ENCODE results near the gene ZBTB9.

ZBTB9 gene

DNA sequence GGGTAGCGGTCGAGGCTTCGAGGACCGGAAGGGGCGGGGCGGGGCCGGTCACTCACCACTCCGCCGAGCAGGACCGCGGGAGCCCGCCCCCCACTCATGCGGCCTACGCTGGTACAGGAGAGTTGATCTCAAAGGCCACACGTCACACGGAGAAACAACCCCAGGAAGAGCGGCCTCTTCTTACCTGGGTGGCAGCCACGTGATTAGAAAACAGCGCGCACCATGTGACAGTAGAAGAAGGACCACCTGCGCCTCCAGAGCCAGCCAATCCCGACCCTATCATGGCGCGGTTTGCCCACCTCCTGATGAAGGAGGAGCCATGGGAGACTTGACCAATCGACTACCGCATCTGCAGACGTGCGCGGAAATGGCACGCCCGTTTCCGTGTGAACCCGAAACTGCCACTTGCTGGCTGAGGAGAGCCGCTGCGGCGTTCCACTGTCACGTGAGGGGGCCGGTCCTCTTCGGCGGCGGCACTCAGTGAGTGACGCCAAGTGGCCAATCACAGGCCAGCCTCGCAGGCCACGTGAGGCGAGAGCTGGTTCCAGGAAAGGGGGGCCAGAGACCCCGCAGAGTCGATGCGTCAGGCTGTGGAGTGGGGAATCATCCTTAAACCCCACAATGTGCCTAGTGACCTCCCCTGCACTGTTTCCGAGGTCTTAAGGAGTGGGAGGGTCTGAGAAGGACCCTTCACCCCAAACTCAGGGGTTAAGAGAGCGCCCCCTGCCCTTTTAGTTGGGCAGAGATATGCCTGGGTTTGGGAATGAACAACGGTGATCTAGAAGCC is 36.3 kb upstream of the ZBTB9 start, which contains the start of gene CUTA:
Gene CUTA, minus strand, starts transcription at position 205 of the 787 bp plus-strand sequence. Its CDS starts 107 bp downstream, at position 98.
- peak; percentile 99 to 100 (median 100) for DNase-seq
- intact Hi-C loops (cut with DNase I), result loop anchor here (1.0 to 10.0 kb wide), 2 partner anchors 8 to 103 kb away; partner anchors contain the start of genes TAPBP and ZBTB22

DNA sequence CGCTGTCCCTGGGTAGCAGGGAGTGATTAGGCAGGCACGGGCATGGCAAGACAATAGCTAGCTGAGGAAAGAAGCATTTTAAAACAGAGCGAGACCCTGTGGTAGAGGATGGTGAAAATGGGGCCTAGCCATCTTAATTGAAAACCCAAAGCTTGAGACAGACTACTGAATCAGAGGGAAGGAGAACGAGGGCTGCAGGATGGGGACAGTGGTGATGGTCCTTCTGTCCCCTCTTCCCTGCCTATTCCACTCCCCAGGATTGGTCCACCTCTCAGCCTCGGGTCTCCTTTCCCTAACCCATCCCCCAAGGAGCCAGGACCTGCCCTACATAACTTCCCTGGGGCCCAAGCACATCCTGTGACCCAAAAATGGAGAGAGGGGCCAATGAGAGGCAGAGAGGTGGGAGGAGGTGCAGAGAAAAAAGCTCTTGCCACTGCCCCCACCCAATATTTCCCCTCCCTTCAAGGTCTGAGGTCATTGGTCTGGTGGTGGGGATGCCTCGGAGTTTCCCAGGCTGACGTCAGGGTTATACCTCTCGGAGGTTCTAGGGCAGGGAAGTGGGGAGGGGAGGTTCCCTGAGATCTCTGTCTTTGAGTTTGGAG is 35.6 kb upstream of the ZBTB9 start:
- DNase-seq, result no peak
- intact Hi-C loops (cut with DNase I), result loop anchor here (1.0 to 10.0 kb wide), 2 partner anchors 8 to 104 kb away; partner anchors contain the start of genes TAPBP and ZBTB22

DNA sequence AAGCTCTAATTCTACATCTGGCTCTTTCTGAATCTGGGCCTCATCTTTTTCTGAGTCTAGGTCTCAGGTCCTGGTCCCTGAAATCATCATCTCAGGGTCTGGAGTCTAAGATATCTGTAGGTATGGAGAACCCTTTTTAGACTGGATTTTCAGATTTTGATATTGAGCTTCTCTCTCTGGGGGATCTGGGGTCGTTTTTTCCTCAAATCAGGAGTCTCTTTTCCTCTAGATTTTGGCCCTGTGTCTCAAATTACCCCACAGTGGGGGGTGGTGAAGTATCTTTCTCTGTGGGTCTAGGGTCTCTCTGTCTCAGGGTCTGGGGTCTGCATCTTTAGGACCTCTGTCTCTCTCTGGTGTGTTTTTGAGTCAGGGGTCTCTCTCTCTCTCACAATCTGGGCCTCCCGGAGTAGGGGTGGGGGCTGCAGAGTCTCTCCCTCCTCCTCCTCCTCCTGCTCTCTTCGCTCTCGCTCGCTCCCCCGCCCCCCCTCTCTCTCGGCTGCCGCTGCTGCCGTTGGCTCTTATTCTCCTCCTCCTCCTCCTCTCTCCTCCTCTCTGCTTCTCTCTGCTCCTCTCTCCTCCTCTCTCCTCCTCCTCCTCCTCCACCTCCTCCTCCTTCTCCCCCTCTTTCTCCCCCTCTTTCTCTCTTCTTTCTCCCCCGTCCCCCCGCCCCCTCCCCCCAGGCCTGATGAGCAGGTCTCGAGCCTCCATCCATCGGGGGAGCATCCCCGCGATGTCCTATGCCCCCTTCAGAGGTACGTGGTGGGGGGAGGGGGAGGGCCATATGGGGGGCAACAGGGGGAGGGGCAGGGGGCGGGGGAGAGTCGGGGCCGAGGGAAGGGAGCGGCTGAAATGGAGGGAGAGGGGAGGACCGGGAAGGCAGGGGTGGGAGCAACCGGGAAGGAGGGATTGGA is 34.5 kb upstream of the ZBTB9 start, which contains the start of gene SYNGAP1:
Gene SYNGAP1, plus strand, starts transcription at position 486 of the 911 bp plus-strand sequence. Its CDS starts 200 bp downstream, at position 686.
- intact Hi-C loops (cut with DNase I), result loop anchor here (10.0 kb wide), 1 partner anchor 105 kb away; the partner anchor contains the start of genes TAPBP and ZBTB22
- peak in 8 of 10 donors; percentile 29 to 91 (median 64) for DNase-seq

DNA sequence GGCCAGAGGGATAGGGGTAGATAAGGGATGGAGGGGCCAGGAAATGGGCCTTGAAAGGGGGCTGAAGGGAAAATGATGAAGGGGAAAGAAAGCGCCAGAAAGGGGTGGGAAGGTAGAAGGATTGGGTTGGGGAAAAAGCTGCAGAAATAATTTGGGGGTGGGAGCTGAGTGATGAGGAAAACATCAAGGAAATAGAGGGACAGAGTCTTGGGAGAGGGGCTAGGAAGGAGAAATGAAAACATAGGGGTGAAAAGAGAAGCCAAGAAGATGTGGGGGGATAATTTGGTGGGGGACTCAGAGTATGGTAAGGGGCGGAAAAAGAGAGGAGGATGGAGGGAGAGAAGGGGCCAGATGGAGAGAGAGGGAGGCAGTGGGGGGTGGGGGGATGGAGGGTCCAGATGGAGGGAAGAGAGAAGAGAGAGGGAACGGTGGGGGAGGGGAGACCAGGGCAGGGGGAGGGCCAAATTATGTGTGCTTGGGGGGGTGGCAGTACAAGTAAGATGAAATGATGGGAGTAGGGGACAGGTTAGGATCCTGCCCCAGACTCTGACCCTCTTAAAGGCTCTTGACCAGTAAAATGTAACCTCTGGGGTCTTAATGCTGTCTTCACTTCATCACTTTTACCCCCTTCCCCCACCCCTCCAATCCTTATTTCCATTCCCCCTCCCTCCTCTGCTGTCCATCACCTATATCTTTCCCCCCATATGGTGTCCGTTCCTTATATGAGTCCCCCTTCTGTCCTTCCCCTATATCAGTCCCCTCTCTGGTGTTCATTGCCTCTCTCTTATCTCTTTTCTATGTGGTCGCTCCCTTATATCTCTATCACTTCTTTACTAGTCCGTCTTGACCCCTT is 33.7 kb upstream of the ZBTB9 start:
- intact Hi-C loops (cut with DNase I), result no loop called here
- DNase-seq, result no peak

DNA sequence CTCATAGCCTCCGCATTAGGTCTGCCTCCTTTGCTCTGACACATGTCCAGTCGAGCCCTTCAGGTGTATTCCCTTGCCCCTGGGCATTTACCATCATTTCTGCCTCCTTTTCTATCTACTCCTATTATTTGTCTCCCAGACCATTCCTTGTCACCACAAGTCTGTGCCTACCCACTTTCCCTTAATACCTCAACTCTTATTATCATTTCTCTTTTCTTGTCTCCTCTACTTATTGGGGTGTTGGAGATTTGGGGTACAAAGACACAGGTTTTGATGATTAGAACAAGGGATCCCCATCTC is 33.1 kb upstream of the ZBTB9 start:
- intact Hi-C loops (cut with DNase I), result no loop called here
- DNase-seq, result no peak

DNA sequence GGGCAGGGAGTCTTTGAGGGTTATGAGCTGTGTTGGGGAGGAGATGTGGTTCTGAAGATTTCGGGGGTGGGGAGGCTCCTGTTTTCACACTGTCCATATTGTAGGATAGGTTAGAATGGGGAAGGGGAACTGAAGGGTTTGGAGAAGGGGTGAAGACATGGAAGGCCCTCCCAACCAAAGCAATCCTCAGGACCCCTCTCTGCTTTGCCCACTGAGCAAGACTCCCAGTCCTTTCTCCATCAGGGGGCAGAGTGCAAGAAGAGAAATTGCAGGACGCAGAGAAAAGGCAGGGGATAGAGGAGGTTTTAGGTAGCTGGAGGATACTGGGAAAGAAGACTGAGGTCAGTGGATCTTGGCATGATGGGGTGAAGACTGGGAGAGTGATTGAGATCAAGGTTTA is 30.6 kb upstream of the ZBTB9 start:
- intact Hi-C loops (cut with DNase I), result no loop called here
- no peak for DNase-seq

DNA sequence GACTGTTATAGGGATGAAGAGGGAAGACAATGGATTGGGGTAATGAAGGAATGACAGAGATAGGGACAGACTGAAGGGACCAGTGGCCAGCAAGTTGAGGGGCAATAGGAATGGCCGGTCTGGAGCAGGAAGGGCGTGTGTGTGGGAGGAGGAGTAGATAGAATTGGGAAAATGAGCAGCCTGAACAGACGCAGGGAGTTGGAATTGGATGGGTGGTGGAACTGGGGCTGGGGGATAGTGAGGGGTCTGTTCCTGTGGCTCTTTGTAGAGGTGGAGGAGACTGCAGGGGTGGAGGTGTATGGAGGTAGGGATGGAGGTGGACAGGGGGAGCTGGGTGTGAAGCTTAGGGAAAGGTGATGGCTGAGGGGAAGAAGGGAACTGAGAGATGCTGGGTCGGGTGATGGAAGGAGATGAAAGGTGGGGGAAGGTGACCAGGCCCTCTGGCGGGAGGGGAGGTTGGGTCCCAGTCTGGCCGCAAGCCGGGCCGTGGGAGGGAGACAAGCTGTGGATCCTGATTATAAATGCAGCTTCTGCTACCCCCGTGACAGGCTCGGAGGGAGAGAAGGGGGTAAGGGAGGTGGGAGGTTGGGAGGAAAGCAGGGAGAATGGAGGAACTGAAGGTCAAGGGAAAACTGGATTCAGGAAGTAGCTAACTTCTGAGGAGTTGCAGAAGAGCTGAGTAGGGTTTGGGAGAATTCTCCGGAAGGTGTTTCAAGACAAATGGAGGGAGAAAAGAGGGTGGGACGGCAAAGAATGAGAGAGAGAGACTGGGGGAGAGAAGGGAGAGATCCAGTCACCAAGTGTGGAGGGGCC is 29.3 kb upstream of the ZBTB9 start:
- intact Hi-C loops (cut with DNase I), result loop anchor here (5.0 kb wide), 1 partner anchor 33 kb away; the partner anchor contains the start of gene KIFC1

DNA sequence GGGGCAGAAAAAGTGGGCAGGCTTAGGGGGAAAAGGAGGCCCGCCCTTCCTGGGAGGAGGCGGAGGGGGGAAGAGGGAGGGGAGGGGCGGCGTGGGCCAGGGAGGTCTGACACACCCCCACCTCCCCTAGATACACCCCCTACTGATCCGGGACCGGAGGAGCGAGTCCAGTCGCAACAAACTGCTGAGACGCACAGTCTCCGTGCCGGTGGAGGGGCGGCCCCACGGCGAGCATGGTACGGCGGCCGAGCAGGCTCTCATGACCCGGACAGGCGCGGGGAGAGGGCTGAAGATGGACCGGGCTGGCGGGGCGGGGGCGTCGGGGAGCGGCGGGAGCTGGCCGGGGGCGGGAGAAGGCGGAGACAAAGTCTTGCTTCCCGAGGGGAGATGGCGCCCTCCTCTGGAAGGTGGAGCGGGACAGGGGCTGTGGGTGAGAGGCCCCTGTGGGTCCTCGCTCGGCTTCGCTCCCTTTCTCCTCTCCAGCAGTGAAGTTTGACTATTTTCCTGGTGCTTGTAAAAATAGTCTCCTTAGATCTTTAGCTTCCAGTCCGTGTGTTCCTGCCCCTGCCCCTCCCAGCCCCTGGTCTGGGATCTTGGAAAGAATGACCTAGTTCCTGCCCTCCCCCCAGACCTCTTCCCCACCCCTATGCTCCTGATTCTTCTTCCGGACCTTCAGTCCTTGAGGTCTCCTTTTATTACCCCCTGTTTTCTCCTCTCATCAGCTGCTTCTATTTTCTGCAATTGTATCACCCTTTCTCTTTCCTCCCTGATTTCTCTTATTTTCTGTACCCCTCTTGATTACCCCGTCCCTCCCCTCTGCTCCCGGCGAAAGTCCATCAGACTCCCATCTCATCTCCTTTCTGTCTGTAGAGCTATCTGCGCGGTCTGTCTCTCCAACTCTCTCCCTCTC is 28.5 kb upstream of the ZBTB9 start:
- intact Hi-C loops (cut with DNase I), result loop anchor here (5.0 kb wide), 1 partner anchor 34 kb away; the partner anchor contains the start of gene KIFC1
- peak; percentile 75 to 97 (median 82) for DNase-seq

More for the DNA sequence above, 29.3 kb upstream of the ZBTB9 start:
- DNase-seq, result no peak

DNA sequence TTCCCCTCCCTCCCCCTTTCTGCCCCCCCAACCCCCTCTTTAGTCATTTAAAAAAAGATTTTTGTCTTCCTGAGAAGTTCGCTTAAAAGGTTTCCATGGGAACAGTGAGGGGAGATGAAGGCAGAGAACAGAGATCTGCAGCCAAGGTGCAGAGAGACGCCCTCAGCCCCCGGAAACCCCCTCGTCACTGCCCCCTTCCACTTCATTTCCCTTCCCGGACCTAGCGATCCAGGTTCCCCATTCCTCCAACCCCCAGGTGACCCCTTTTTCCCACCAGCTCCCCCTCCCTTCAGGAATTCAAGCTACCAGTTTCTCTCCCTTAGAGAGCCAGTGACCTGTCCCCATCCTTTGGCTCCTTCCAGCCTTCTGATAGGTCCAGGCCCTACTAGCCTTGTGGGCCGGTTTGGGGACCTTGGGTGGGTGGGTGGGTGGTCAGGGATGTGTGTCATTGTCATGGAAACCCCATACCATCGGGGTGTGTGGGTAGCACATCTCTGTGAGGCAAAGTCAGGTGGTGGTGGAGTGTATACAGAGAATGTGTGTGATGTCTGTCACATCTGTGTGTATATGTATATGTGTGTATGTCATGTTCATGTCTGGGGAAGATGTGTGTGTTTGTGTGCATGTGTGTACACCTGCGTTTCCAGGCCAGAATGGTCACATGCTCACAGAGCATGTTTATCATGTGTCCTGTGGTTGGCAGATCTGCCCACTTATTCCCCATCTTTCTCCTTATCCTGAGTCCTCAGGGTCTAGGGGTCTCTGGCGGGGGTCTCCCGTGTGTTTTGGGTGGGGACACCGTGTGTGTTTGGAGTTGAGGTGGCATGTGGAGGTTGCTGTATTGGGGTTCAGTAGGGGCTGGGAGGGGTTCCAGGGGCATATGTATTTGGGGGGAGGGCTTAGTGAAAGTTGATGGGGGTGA is 27.5 kb upstream of the ZBTB9 start:
- DNase-seq, result no peak
- intact Hi-C loops (cut with DNase I), result loop anchor here (5.0 kb wide), 1 partner anchor 35 kb away; the partner anchor contains the start of gene KIFC1

DNA sequence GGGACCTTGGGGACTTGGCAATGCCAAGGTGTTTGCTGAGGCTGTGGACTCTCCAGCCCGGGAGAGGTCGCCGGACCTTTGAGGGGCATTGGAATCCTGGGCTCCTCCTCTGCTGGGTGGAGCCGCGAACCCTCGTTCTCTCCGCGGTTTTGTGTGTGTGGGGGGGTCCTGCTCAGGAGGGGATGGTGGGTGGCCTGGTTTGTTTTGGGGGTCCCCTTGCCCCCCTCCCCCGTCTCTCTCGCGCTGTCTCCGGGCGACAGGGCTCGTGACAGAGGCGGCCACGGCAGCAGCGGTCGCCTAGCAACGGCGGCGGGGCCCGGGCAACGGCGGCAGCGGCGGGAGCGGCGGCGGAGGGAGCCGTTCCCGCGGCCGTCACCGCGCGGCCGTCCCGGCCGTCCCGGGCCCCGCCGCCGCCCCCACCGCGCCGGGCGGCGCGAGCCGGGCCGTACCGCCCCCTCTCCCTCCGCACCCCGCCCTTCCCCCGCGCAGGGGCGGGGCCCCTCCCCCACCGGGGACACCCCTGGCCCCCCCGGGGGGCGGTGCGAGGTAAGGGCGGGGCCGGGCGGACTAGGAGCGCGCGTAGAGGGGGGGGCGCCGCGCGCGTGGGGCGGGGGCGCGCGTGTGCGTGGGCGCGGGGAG is 26.7 kb upstream of the ZBTB9 start:
- peak in 9 of 10 donors; percentile 50 to 94 (median 66) for DNase-seq
- intact Hi-C loops (cut with DNase I), result loop anchor here (5.0 kb wide), 1 partner anchor 35 kb away; the partner anchor contains the start of gene KIFC1

DNA sequence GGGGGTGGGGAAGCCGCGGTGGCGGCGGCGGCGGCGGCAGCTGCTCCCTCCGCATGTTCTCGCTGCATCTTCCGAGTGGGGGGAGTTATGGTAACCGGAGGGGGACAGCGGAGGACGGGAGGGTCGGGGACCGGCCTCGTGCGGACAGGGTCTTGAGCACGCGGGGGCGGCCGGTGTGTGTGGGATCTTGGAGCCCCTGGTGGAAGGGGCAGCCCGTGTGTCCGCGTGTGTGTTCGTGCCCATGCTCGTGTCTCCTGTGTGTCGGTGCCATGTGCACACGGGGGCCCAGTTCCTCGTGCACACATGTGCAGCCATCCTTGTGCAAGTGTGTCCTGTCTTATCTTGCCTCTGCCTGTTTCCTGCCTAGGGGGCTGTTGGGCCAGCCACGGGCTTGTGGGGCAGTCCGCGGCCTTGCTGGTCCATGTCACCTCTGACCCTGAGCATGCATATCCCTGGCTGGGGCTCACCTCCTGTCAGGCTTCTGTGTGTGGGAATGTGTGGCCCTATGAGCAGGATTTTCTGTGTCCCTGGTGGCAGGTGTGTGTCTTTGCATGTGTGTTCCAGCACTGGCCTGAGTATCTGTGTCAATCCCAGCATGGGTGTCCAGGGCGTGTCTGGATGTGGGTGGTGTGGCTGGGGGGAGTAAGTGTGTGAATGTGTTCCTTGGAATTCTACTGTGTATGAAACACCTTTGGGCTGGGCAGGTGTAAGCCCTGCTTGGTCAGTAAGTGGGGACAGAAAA is 26.0 kb upstream of the ZBTB9 start:
- no peak for DNase-seq
- intact Hi-C loops (cut with DNase I), result loop anchor here (5.0 kb wide), 1 partner anchor 36 kb away; the partner anchor contains the start of gene KIFC1

DNA sequence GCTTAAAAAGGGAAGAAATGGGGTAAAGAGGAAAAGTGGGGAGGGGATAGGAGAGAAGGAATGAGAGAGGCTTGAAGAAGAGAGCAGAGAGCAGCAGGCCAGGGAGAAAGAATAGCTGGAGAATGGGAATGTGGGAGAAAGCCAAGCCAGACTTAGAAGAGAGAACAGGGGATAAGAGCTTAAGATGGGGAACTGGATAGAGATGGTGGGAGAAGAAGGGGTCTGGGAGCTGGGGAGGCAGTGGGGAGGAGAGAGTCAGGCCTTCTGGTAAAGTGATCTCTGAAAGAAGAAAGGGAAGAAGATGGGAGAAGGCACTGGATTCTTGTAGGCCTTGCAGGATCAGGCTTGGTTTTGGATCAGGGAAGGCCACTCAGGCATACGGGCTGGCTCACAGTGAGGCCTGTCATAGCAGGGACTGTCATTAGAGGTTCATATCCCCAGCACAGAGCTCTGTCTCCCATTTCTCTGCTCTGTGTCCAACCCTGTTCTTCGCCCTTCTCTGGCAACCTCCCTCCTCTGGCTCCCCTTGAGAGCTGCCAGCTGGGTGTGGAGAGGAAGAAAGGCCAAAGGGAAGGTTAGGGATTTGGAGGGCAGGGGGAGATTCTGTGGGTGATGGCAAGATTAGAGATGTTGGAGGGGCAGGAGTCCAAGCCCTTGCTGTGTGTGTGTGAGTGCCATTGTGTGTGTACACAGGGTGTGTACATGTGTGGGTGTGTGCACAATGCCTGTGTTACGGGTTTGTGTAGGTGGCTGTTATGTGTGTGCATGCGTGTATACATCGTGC is 25.2 kb upstream of the ZBTB9 start:
- intact Hi-C loops (cut with DNase I), result loop anchor here (5.0 kb wide), 1 partner anchor 37 kb away; the partner anchor contains the start of gene KIFC1
- no peak for DNase-seq

DNA sequence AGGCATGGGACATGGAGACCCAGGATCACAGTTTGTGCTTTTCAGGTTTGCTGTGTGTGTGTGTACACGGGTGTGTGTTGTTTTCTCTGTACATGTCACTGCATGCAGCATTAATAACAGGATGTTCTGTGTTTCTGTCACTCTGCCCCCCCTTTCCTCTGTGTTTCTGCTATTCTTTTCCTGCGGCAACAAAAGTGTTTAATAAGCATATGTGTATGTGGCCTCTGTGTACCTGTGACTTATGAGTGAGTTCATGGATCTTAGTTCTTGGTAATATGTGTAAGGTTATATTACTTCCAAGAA is 24.7 kb upstream of the ZBTB9 start:
- intact Hi-C loops (cut with DNase I), result loop anchor here (5.0 kb wide), 1 partner anchor 37 kb away; the partner anchor contains the start of gene KIFC1
- no peak for DNase-seq

DNA sequence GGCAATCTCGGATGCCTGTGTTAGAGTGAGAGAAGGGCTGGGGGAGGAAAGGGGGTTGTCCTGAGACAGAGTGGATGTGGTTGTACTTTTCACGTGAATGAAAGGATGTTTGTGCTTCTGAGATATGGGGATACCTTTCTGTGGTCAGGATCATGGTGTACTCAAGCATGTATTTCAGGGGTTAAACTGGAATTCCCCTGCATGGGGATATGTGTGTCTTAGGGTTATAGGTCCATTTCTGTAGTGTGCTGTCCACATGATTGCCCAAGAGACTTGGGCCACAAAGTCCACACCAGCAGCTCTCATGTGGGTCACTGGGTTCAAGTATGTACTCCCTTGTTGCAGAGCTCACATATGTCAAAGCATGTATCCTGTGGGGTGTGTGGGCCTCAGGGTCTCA is 24.0 kb upstream of the ZBTB9 start:
- intact Hi-C loops (cut with DNase I), result no loop called here
- DNase-seq, result no peak

Measured in posterior cingulate gyrus (tissue), 11 donors.